Prostate gland (tissue), 2 donors: ENCODE results near the gene POLH.

ENCODE experiments used
- POLR2A ChIP-seq: fragments of 450-650 bp; IDR thresholded peaks from one replicate; pipeline ENCODE4 v1.6.1; 2016; ENCODE audit warnings: antibody characterized with exemption, mild to moderate bottlenecking
- POLR2AphosphoS5 ChIP-seq: sonication (generic); formaldehyde crosslinking; IDR thresholded peaks from one replicate; pipeline ENCODE4 v1.6.1; 2017; ENCODE audit warnings: antibody characterized with exemption
- TF ChIP-seq, protein P1 (sequence below), 4 experiments: fragments of 200-600 bp in 2 of 4; fragments of 450-650 bp in 2 of 4; sonication (generic) in 2 of 4; IDR thresholded peaks; 1 replicate in 3 of 4; 2 replicates in 1 of 4; pipeline ENCODE4 v1.5.1; 2016 to 2019; ENCODE audit warnings: antibody characterized with exemption in 4 of 4, mild to moderate bottlenecking in 2 of 4, moderate library complexity in 2 of 4

- TF ChIP-seq, protein P1, sequence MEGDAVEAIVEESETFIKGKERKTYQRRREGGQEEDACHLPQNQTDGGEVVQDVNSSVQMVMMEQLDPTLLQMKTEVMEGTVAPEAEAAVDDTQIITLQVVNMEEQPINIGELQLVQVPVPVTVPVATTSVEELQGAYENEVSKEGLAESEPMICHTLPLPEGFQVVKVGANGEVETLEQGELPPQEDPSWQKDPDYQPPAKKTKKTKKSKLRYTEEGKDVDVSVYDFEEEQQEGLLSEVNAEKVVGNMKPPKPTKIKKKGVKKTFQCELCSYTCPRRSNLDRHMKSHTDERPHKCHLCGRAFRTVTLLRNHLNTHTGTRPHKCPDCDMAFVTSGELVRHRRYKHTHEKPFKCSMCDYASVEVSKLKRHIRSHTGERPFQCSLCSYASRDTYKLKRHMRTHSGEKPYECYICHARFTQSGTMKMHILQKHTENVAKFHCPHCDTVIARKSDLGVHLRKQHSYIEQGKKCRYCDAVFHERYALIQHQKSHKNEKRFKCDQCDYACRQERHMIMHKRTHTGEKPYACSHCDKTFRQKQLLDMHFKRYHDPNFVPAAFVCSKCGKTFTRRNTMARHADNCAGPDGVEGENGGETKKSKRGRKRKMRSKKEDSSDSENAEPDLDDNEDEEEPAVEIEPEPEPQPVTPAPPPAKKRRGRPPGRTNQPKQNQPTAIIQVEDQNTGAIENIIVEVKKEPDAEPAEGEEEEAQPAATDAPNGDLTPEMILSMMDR (IDR thresholded peaks at IDR 0.05) = no peak
- TF ChIP-seq POLR2A (no peak), POLR2AphosphoS5 (no peak)
Measured at GRCh38 chr6:43609402-43609801, 33.4 kb downstream of the POLH start.
